Central memory CD8-positive, alpha-beta T cell (primary cell): Measurements from ENCODE around the gene XIRP1.

ENCODE experiments used
- ATAC-seq: fragments of 150-1000 bp; cut with Tn5 transposase; replicated peaks from 2 replicates; pipeline ENCODE4 v1.10.0; 2022; ENCODE audit warnings: mild to moderate bottlenecking, moderate FRiP score, moderate number of reproducible peaks; ENCODE audit not compliant: poor library complexity, severe bottlenecking; ENCODE audit errors: extremely low read depth
- DNase-seq, 2 donors: peaks; one replicate each; pipeline ENCODE4 v3.0.0; 2021; ENCODE audit warnings: low spot score in 2 of 2
- H3K27ac Mint-ChIP-seq: one replicate; pipeline ENCODE4 v1.8.0; 2022; ENCODE audit warnings: low read depth, mild to moderate bottlenecking, moderate library complexity, mixed read lengths
- H3K27me3 Mint-ChIP-seq: one replicate; pipeline ENCODE4 v1.8.0; 2022; ENCODE audit warnings: mixed read lengths
- H3K36me3 Mint-ChIP-seq: one replicate; pipeline ENCODE4 v1.8.0; 2022; ENCODE audit warnings: mild to moderate bottlenecking, moderate library complexity, mixed read lengths; ENCODE audit not compliant: insufficient read depth
- H3K4me1 Mint-ChIP-seq: one replicate; pipeline ENCODE4 v1.8.0; 2022; ENCODE audit warnings: mixed read lengths
- H3K4me3 Mint-ChIP-seq: one replicate; pipeline ENCODE4 v1.8.0; 2022; ENCODE audit warnings: mild to moderate bottlenecking, moderate library complexity, mixed read lengths
- H3K9me3 Mint-ChIP-seq: one replicate; pipeline ENCODE4 v1.8.0; 2022; ENCODE audit warnings: mixed read lengths

XIRP1 gene

DNA sequence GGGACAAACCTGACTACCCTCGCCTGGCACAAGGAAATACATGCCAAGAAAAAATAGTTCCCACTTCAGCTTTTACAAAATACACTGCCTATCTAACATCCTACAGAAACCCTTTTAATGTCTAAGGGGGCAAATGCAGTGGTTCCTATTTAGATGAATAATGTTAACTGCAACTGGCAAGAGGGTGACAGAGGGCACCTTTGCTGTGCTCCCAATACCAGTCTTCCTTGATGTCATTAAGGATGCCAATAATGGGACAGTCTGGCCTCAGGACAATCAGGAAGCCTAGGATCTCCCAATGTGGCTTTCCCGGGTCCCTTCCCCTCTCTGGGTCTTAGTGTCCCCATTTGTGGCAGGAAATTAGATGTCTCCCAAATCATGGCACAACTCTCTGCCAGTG, 53.0 kb downstream of the XIRP1 start:
- Mint-ChIP-seq H3K4me1 (peaks cover 11% of the 10 kb centered on the region), H3K36me3 (peaks cover 61% of the 10 kb centered on the region), H3K9me3 (no peaks in the 10 kb centered on the region), H3K27ac (peak overlapping the region; percentile 49), H3K27me3 (no peaks in the 10 kb centered on the region), H3K4me3 (no peak overlapping the region)
- ATAC-seq, result no peak
- DNase-seq, result no peak

- ATAC-seq (no peak), DNase-seq (no peak)
- Mint-ChIP-seq H3K27ac (peak overlapping the region; percentile 49), H3K4me1 (peaks cover 10% of the 10 kb centered on the region), H3K4me3 (no peak overlapping the region), H3K9me3 (no peaks in the 10 kb centered on the region), H3K36me3 (peaks cover 57% of the 10 kb centered on the region), H3K27me3 (no peaks in the 10 kb centered on the region)
These were observed 53.5 kb downstream of the XIRP1 start for GRCh38 chr3:39138804-39139415.

GRCh38 chr3:39137991-39138803, 54.2 kb downstream of the XIRP1 start:
- no peak overlapping the region for H3K4me3 Mint-ChIP-seq
- DNase-seq (no peak), ATAC-seq (no peak)
- H3K27ac Mint-ChIP-seq, result peak overlapping the region; percentile 70
- H3K27me3 Mint-ChIP-seq, result no peaks in the 10 kb centered on the region
- no peaks in the 10 kb centered on the region for H3K9me3 Mint-ChIP-seq
- H3K36me3 Mint-ChIP-seq, result peaks cover 50% of the 10 kb centered on the region
- peaks cover 10% of the 10 kb centered on the region for H3K4me1 Mint-ChIP-seq

GRCh38 chr3:39137435-39137936, 54.9 kb downstream of the XIRP1 start:
- H3K27me3 Mint-ChIP-seq, result no peaks in the 10 kb centered on the region
- H3K4me3 Mint-ChIP-seq, result no peak overlapping the region
- peak overlapping the region; percentile 70 for H3K27ac Mint-ChIP-seq
- H3K36me3 Mint-ChIP-seq, result peaks cover 44% of the 10 kb centered on the region
- ATAC-seq (no peak), DNase-seq (no peak)
- H3K4me1 Mint-ChIP-seq, result peaks cover 7% of the 10 kb centered on the region
- no peaks in the 10 kb centered on the region for H3K9me3 Mint-ChIP-seq

- peak overlapping the region; percentile 70 for H3K27ac Mint-ChIP-seq
- H3K4me1 Mint-ChIP-seq, result peaks cover 4% of the 10 kb centered on the region
- DNase-seq (no peak), ATAC-seq (no peak)
- no peaks in the 10 kb centered on the region for H3K9me3 Mint-ChIP-seq
- H3K4me3 Mint-ChIP-seq, result no peak overlapping the region
- H3K27me3 Mint-ChIP-seq, result no peaks in the 10 kb centered on the region
- H3K36me3 Mint-ChIP-seq, result peaks cover 37% of the 10 kb centered on the region
These were observed 55.6 kb downstream of the XIRP1 start for GRCh38 chr3:39136533-39137434.

DNA sequence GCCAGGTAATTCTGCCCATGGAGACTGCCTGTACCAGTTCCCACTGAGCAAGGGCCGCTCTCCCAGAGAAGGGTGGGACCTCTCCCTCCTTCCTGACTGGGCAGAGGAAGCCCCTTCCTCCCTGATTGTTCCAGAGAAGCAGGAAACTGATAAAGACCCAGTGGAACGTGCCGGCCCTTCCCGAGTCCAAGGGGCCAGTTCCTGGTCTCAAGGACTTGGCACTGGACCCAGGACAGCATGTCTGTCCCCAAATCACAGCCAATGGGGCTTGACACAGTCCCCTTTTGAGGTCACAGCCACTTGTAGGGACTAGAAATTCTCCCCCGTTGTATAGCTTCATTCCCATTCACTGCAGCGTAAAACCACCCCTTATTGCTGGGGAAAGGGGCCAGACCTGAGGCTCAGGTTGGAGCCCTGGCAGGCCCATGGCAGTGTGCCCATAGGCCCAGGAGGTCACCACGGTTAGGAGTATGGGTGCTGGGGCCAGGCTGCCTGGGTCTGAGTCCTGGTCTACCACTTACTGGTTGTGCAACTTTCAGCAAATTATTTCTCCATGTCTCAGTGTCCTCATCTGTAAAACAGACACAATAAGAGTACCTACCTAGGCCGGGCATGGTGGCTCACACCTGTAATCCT, 57.1 kb downstream of the XIRP1 start:
- H3K4me1 Mint-ChIP-seq, result no peaks in the 10 kb centered on the region
- H3K9me3 Mint-ChIP-seq, result no peaks in the 10 kb centered on the region
- no peak for ATAC-seq
- no peak overlapping the region for H3K4me3 Mint-ChIP-seq
- peaks cover 25% of the 10 kb centered on the region for H3K36me3 Mint-ChIP-seq
- DNase-seq, result no peak
- H3K27me3 Mint-ChIP-seq, result no peaks in the 10 kb centered on the region
- H3K27ac Mint-ChIP-seq, result no peak overlapping the region

GRCh38 chr3:39134305-39134704, 58.1 kb downstream of the XIRP1 start:
- no peaks in the 10 kb centered on the region for H3K4me1 Mint-ChIP-seq
- H3K36me3 Mint-ChIP-seq, result peaks cover 18% of the 10 kb centered on the region
- H3K27me3 Mint-ChIP-seq, result no peaks in the 10 kb centered on the region
- H3K27ac Mint-ChIP-seq, result no peak overlapping the region
- DNase-seq, result no peak
- no peak overlapping the region for H3K4me3 Mint-ChIP-seq
- no peaks in the 10 kb centered on the region for H3K9me3 Mint-ChIP-seq
- no peak for ATAC-seq

- ATAC-seq (no peak), DNase-seq (no peak)
- Mint-ChIP-seq H3K4me3 (no peak overlapping the region), H3K36me3 (peaks cover 16% of the 10 kb centered on the region), H3K4me1 (no peaks in the 10 kb centered on the region), H3K27ac (no peak overlapping the region), H3K27me3 (no peaks in the 10 kb centered on the region), H3K9me3 (no peaks in the 10 kb centered on the region)
These were observed 58.6 kb downstream of the XIRP1 start for GRCh38 chr3:39133822-39134221.
